ENCODE measurements around the gene ZCWPW1.

- TF ChIP-seq CTCF (IDR thresholded peaks at IDR 0.05; ENCODE audit: poor library complexity) (no peak), EZH2 (IDR thresholded peaks at IDR 0.05; ENCODE audit: borderline replicate concordance) (no peak), EZH2phosphoT487 (IDR thresholded peaks at IDR 0.05; ENCODE audit: low read depth, severe bottlenecking, unreplicated experiment) (no peak)
These were observed 72.0 kb downstream of the ZCWPW1 start for GRCh38 chr7:100356416-100357068.
